GM18861 (cell line): ENCODE results near the gene SEMG2.

Experiments
- ATAC-seq: cut with Tn5 transposase; IDR thresholded peaks from one replicate; pipeline ENCODE4 v1.9.1; 2021; ENCODE audit not compliant: unreplicated experiment

Gene SEMG2, protein sequence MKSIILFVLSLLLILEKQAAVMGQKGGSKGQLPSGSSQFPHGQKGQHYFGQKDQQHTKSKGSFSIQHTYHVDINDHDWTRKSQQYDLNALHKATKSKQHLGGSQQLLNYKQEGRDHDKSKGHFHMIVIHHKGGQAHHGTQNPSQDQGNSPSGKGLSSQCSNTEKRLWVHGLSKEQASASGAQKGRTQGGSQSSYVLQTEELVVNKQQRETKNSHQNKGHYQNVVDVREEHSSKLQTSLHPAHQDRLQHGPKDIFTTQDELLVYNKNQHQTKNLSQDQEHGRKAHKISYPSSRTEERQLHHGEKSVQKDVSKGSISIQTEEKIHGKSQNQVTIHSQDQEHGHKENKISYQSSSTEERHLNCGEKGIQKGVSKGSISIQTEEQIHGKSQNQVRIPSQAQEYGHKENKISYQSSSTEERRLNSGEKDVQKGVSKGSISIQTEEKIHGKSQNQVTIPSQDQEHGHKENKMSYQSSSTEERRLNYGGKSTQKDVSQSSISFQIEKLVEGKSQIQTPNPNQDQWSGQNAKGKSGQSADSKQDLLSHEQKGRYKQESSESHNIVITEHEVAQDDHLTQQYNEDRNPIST

DNA sequence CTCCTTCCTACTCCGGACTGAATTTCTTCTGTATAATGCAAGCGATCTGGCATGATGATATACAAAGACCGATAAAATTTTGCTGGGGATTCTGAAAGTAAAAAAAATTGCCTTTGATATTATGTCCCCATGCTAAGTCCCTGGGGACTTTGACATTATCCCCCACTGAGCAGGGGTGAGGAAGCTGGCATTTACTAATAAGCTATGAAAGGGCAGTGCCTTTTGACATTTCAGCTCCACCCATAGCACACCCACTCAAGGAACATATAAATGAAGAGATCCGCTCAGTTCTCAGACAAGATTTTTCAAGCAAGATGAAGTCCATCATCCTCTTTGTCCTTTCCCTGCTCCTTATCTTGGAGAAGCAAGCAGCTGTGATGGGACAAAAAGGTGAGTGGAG lies at the start of gene SEMG2:
Gene SEMG2, plus strand, starts transcription at position 298 of the 400 bp plus-strand sequence. Its CDS starts 17 bp downstream, at position 315.
- no peak for ATAC-seq

DNA sequence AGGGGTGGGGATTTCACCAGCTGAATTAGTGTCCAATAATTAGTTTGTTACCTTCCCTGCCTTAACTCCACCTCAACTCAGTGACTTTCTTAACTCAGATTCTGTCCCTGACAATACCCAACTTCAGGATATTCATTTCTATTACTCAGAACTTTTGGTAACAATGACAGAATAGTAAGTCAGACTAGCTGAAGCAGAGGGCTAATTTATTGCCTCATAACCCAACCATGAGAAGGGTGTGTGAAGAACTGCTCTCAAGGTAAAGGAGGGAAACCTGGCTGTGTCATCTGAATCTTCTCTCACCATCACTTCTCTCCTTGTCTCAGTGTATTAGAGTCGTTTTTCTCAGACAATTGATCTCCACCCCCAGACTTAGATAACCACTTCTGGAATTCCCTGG lies 47.7 kb upstream of the SEMG2 start:
- ATAC-seq = no peak

DNA sequence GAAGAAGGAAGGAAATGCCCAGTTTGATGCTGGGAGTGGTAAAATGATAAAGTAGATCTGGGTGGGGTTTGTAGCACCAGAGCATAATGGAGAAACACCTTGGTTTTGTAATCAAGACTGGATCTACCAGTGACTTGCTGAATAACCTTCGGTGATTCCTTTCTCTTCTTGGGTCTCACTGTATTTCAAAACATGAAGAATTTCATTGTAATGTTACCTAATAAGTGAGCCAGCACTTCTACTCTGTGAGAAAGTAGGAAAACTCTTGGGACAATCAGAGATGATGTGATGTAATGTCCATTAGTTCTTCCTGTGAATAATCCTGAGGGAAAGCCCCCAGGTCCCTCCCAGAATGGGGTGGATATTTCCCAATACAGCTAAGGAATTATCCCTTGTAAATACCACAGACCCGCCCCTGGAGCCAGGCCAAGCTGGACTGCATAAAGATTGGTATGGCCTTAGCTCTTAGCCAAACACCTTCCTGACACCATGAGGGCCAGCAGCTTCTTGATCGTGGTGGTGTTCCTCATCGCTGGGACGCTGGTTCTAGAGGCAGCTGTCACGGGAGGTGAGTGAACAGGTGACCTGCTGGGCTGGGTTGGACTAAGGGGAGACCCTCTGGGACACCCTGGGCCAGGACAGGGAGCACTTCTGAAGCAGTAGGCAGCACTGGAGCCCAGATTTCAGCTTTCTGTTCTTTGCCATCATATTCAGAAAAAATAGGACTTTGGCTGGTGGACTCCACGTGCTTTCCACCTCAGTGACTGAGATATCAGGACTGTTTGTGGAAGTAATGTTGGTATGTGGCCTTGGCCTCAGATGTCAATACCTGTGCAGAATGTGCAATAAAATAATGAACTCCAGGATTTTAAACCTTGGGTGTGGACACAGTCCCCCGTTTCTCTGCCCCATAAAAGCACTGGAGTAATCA lies 46.5 kb upstream of the SEMG2 start, which contains the start of gene PI3:
Gene PI3, plus strand, starts transcription at position 469 of the 931 bp plus-strand sequence. Its CDS starts 21 bp downstream, at position 490.
- ATAC-seq = no peak

DNA sequence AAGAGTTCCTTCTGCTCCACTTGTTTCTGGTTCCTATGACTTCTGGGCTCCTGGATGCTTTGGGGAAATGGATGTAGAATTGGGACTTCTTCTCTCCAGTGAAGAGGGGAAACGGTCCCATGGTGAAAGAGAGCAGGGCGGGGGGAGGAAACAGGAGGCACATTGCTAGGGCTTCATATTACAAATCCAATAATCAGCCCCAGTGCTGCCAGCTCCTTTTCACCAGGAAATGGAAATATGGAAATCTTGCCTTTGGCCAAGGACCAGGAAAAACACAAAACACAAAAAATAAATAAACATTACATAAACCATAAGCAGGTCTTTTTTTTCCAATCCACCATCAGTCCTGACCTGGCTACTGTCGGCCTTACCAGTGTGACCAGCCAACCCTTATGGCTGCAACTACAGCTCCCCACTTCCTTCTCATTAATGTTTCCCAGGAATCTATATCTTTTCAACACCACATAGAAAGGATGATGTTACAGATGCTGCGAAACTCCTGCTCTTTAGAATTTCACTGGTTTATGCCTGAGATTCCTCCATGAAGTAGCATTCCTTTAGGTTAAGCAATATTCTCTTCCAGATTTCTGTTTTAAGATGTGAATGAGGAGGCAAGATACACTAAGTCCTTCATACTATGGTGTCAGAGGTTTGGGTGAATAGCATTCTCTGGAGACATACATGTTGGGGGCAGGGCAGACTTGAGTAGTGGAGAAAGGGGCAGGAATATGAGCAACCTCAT lies 44.5 kb upstream of the SEMG2 start:
- no peak for ATAC-seq

DNA sequence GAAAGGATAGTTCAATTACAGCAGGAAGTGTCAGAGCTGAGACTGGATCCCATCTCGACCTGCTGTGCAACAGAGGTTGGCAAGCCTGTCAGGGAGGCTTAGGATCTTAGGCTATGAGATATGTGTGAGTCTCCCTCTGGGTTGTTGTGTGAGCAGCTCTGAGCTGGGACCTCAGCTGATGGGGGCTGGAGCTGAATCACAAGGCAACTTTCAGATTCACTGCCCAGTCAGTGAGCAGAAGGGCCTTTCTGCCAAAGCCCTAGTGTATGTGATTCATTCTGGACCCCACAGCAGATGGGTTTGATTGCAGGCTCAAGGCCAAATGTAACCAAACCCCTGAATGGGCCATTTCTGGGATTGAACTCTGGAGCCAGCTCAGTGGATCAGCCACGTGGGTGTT lies 42.0 kb upstream of the SEMG2 start:
- ATAC-seq = no peak

DNA sequence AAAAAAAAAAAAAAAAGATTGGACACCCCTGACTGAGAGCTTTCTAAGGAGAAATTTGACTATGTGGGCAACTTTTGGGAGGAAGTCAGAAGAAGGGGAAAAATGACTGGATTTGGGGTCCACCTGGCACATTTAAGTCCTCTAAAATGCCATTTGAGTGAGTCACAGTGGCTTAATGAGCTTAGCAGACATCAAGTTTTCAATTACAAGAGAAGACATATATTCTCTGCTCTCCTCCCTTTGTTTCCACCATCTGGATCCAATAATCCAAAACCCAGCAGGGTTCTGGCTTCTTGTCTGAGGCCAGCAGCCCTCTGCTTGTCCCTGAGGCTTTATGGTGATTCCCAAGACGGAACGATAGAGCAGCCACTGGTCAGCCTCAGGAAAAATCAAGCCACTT lies 39.5 kb upstream of the SEMG2 start:
- no peak for ATAC-seq

DNA sequence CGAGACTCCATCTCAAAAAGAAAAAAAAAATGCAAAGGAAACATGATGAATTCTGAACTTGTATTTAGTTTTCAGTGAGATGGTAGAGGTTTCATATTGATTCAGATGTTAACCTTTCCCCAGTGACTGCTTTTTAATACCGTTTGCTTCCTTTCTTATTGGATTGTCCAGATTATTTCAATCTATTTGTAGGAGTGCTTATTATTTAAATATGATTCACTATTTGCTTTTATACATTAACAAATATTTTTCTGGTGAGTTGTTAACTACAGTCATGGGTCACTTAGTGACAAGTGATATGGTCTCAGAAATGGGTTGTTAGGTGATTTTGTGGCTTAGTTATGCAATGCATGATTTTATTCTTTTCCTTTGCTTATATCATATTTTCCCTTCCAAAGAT lies 38.1 kb upstream of the SEMG2 start:
- ATAC-seq = no peak

DNA sequence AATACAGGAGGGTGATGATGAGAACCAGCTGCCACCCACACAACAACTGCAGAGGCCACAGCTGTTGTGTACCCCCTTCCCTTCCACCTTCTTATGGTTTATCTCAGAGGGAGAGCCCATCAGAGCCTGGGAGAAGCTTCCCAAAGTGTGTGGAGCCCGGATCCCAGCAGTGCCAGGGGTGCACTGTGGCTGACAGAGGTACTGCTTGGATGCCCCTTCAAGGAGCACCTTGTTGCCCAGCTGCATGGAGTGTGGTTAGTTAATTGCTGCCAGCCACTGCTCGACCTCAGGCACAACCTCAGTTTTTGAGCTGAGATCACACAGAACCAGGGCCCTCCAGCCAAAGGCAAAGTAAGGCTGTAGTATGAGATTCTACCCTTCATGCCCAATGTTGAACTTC lies 33.5 kb upstream of the SEMG2 start:
- ATAC-seq = no peak

DNA sequence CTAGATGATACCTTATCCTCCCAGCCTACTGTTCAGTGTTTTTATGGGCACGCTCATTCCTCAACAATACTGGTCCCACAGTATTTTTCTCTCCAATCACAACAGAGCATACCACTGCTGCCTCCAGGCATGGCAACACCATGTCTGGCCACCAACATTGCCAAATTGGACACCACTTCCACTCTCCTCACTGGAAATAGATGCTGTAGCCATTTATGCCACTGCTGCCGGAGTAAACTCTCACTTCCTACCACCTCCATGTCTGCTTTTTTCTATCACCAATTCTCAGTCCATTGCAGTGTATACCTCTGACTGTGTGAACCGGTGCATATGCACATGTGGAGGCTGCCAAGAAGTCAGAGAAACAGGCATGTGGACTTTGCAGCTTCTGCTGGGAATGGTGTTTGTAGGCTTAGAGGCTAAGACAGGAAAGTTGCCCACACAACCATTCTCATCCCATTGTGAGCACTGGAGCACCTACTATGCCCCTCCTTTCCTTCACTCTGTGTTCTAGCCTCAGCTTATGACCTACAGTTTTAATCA lies 32.0 kb upstream of the SEMG2 start:
- no peak for ATAC-seq

DNA sequence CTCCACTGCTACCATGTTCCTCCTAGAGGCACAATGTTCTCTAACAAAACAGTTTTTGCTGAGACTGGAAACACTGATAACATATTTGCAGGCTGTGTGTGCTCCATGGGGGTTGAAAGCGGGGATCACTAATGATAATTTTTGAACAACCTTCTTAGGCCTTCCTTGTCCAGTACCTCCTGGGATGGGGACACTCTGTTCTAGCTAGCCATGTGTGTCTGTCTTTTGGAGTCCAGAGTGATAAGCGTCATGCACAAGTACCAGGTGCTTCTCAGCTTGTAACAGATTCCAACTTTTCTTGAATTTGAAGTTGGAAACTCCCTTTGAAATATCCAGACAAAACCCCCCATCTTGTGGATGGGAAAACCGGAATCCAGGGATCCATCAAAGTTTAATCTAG lies 31.3 kb upstream of the SEMG2 start:
- no peak for ATAC-seq

DNA sequence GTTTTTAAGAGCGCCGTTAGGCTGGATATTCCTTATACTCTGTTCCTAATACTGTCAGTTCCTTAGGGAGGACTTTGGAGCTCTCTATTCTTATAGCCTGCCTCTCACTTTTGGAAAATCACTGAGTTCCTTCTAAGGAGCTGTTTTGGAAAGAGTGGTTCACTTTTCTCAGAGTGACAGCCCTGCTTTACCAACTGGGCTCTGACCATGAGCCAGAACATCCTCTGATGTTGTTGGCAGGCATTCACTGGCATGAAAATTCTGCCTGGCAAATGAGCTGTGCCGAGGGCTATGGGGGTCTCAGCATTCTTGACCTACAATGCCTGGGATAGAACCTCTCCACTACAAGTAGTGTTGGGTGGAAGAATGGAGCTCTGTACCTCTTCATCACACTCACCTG lies 29.2 kb upstream of the SEMG2 start:
- no peak for ATAC-seq

DNA sequence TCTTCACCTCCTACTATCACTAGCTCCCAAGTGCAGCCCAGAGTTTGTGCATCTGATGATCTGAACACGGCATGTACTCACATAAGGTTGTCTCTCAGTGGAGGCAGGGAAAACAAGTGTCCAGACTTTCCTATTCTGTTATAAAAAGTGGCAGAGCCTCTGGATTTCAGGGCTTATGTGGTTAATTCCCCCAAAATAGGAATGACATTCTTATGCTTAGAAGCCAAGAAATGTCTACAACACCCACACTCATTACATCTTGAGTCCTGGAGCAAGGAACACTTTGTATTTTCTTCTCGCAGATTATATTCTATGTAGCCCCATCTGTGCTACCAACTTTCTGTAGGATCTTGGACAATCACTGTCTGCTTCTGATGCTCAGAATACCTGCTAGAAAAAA lies 27.8 kb upstream of the SEMG2 start:
- ATAC-seq = no peak

DNA sequence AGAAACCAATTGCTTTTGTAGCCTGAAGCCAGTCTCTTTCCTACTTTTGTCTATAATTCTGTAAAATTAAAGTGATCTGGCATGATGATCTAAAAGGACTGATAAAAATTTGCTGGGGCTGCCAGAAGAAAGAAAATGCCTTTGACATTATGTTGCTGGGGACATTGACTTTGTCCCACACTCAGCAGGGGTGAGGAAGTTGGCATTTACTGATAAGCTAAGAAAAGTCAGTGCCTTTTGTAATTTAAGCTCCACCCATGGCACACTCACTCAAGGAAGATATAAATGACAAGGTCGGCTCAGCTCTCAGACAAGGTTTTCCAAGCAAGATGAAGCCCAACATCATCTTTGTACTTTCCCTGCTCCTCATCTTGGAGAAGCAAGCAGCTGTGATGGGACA lies 14.4 kb upstream of the SEMG2 start, which contains the start of gene SEMG1:
Gene SEMG1, plus strand, starts transcription at position 309 of the 400 bp plus-strand sequence. Its CDS starts 21 bp downstream, at position 330.
- ATAC-seq = no peak

DNA sequence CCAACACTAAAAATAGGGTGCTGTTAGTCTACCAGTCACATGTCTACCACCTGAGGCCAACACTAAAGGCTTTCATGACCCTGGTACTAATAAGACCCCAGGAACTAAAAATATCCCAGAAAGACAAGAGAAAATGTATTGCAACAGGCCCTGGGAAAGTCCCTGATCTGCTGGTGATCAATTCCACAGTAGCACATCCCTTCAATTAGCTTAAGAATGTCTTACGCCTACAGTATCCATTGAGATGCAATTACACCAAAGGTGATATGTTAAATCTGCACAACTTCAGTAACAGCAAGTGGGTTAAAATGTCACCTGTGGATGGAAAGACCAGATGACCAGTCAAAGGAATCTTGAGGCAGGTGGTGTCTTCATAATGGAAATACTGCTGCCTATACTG lies 11.2 kb upstream of the SEMG2 start:
- no peak for ATAC-seq

DNA sequence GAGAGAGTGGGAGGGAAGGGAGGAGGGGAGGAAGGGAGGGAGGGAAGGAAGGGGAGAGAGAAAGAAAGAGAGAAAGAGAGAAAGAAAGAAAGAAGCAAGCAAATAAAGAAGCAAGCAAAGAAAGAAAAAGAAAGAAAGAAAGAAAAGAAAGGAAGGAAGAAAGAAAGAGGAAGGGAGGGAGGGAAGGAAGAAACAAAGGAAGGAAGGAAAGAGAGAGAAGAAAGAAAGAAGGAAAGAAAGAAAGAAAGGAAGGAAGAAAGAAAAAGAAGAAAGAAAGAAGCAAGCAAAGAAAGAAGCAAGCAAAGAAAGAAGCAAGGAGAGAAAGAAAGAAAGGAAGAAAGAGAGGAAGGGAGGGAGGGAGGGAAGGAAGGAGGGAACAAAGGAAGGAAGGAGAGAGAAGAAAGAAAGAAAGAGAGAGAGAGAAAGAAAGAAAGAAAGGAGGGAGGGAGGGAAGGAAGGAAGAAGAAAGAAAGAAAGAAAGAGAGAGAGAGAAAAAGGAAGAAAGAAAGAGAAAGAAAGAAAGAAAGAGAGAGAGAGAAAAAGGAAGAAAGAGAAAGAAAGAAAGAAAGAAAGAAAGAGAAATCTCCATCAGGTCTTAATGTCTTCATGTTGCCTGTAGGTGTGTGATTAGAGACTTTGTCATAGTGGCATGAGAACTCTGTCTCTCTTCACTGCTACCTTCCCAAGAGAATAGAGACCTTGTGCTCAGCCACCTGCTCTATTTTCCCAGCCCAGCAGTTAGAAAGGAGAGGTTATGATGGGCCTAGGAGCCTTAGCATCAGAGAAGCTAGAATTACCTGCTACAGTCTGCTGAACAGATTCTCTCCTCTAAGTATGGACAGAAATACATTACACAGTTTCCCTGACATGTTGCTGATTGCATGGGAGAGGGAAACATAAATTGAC lies 9.4 kb upstream of the SEMG2 start:
- no peak for ATAC-seq

DNA sequence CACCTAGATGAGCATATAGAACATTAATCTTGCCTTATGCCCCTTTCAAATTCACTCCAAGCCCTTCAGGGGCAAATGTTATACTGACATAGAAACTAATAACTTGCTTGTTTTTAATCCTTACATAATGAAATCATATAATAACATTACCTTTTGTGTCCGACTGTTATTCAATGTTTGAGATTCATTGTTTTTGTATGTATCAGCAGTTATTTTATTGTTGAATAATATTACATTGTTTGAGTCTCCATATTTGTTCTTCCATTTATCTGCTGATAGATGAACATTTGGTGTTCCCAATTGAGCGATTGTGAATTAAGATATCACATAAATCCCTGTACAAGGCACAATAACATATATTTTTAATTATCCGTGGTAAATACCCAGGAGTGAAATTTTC lies 8.3 kb upstream of the SEMG2 start:
- no peak for ATAC-seq

DNA sequence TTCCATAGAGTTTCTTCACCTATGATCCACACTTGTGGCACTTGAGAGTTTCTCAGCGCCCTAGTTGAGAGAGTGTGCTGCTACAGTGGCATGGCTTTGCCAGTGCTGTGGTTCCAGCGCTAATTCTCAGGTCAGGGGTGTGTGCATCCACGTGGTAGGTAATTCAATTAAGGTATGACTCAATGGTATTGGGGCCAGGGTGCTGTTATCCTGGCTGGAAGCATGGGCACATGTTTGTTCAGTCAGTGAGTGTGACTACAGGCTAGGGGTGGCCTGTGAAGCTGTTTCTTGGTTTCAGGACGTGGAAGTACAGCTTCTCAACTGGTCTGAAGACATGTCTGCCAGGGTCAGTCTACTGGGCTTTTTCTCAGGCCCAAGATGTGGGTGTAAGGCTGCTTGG lies 3.0 kb upstream of the SEMG2 start:
- no peak for ATAC-seq

DNA sequence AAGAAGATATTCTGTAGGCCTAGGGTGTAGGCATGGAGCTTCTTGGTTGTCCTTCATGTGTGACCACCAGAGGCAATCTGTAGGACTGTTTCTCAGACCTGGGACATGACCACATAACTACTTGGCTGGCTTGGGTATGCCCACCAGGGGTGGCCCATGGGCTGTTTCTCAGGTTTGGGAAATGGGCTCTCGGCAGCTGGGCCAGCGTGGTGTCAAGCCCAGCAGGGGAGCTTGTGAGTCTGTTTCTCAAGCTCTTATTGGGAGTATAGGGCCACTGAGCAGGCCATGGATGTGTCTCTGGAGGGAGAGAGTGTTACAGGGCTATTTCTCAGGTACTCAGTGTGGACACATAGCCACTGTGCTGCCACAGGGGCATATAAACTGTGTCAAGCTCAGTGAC lies 2.5 kb upstream of the SEMG2 start:
- ATAC-seq = no peak

DNA sequence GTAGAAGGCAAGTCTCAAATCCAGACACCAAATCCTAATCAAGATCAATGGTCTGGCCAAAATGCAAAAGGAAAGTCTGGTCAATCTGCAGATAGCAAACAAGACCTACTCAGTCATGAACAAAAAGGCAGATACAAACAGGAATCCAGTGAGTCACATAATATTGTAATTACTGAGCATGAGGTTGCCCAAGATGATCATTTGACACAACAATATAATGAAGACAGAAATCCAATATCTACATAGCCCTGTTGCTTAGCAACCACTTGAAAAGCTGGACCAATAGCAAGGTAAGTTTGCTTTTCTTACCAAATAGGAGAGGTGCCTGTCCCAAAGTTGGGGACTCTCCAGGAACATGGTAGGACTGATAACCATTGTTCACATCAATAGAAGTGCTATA lies 2.0 kb downstream of the SEMG2 start:
- no peak for ATAC-seq
